ENCODE measurements around the gene CAPN12.
"Not testable (repeated sequence)": the region's sequence is repeated elsewhere in the genome, so short reads cannot be mapped to it uniquely, and the experiment has no call there.

CAPN12 gene

DNA sequence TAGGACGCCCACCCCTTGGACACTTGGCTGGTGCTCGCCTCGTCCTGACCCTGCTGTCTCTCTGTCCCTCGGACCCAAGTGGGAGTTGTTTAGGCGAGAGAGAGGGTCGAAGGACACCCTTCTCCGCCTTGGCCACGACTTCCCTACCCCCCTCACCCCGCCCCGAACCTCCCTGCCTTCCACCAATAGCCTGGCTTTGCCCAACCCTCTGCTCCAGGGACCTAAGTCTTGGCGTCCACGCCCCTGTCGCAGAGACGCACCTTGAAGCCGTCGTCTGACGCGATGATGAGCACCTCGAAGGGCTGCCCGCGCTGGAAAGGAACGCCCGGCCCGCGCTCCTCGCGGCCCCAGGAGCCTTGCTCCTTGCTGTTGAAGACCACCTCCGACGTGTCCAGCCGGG is 27.3 kb upstream of the CAPN12 start:
- not testable (repeated sequence) for DNase-seq (ENCODE audit: low read depth in 4 of 4, low spot score in 1 of 4)

GRCh38 chr19:38770949-38771275 is 26.6 kb upstream of the CAPN12 start:
- not testable (repeated sequence) for DNase-seq (ENCODE audit: low read depth in 4 of 4, low spot score in 1 of 4)

GRCh38 chr19:38770228-38770948 is 26.1 kb upstream of the CAPN12 start:
- DNase-seq (ENCODE audit: low read depth in 4 of 4, low spot score in 1 of 4): not testable (repeated sequence)

GRCh38 chr19:38769635-38770211 is 25.4 kb upstream of the CAPN12 start:
- DNase-seq (ENCODE audit: low read depth in 4 of 4, low spot score in 1 of 4): peak; percentile 63 to 87 (median 71)

DNA sequence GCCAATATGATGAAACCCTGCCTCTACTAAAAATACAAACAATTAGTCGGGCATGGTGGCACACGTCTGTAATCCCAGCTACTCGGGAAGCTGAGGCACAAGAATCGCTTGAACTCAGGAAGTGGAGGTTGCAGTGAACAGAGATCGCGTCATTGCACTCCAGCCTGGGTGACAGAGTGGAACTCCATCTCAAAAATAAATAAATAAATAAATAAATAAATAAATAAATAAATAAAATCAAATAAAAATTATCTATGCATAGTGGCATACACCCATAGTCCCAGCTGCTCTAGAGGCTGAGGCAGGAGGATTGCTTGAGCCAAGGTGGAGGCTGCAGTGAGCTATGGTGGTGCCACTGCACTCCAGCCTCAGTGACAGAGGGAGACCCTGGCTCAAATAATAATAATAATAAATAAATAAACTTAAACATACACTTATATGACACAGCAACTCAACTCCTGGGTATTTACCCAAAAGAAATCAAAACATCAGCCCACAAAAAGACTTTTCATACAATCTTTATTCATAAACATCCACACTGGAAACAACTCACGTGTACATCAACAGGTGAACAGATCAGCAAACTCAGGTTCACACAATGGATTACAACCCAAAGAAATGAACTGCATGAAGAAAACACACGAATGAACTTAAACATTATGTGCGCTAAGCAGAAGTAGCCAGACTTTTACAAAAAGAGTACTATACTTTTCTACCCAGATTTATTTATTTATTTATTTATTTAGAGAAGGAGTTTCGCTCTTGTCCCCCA is 22.2 kb upstream of the CAPN12 start:
- no peak for DNase-seq (ENCODE audit: low read depth in 4 of 4, low spot score in 1 of 4)

GRCh38 chr19:38765214-38765613 is 20.9 kb upstream of the CAPN12 start:
- DNase-seq (ENCODE audit: low read depth in 4 of 4, low spot score in 1 of 4): no peak

DNA sequence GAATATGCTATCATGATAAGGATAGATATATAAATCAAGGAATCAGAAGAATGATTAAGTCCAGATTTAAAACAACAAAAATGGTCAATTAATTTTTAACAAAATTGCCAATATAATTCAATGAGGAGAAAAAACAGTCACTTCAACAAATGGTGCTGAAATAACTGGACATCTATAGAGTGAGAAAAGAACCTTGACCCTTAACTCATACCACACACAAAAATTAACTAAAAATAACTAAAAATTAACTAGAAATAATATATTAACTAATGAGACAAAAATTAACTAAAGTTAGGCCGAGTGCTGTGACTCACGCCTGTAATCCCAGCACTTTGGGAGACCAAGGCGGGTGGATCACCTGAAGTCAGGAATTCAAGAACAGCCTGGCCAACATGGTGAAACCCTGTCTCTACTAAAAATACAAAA is 19.5 kb upstream of the CAPN12 start:
- DNase-seq (ENCODE audit: low read depth in 4 of 4, low spot score in 1 of 4): no peak

DNA sequence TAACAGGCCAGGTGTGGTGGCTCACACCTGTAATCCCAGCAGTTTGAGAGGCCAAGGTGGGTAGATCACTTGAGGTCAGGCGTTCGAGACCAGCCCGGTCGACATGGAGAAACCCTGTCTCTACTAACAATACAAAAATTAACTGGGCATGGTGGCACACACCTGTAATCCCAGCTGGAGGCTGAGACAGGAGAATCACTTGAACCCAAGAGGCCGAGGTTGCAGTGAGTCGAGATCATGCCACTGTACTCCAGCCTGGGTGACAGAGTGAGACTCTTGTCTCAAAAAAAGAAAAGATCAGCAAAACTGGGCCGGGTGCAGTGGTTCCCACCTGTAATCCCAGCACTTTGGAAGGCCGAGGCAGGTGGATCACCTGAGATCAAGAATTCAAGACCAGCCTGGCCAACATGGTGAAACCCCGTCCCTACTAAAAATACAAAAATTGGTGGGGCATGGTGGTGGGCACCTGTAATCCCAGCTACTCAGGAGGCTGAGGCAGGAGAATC is 17.7 kb upstream of the CAPN12 start:
- not testable (repeated sequence) for DNase-seq (ENCODE audit: low read depth in 4 of 4, low spot score in 1 of 4)

GRCh38 chr19:38760805-38761517 is 16.7 kb upstream of the CAPN12 start:
- DNase-seq (ENCODE audit: low read depth in 4 of 4, low spot score in 1 of 4): not testable (repeated sequence)

DNA sequence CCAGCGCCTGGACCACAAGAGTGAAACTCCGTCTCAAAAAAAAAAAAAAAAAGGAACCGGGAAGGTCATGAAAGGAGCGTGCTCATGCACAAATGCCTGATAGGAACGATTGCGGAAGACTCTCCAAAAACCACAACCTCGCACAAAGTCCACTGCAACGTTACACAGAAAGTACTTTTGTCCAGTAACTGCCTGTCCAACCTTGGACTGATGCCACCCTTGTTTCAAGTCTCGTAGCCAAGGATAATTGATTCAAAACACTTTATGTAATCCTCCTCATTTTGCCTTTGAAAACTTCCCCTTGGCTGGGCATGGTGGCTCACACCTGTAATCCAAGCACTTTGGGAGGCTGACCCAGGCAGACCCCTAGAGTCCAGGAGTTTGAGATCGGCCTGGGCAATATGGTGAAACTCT is 15.3 kb upstream of the CAPN12 start:
- no peak for DNase-seq (ENCODE audit: low read depth in 4 of 4, low spot score in 1 of 4)

DNA sequence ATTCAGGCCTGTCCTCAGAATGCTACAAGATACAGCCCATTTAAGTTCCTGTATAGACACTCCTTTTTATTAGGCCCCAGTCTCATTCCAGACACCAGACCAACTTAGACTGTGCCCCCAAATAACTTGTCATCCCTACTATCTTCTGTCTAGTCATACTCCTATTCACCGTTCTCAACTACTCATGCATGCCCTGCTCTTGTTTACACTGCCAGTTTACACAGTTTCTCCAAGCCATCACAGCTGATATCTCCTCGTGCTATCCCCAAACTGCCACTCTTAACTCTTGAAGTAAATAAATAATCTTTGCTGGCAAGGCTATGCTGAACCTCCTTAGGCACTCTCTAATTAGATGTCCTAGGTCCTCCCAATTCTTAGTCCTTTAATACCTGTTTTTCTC is 9.9 kb upstream of the CAPN12 start:
- DNase-seq (ENCODE audit: low read depth in 4 of 4, low spot score in 1 of 4): not testable (repeated sequence)

- not testable (repeated sequence) for DNase-seq (ENCODE audit: low read depth in 4 of 4, low spot score in 1 of 4)
Measured at GRCh38 chr19:38753783-38754182, 9.5 kb upstream of the CAPN12 start.

DNA sequence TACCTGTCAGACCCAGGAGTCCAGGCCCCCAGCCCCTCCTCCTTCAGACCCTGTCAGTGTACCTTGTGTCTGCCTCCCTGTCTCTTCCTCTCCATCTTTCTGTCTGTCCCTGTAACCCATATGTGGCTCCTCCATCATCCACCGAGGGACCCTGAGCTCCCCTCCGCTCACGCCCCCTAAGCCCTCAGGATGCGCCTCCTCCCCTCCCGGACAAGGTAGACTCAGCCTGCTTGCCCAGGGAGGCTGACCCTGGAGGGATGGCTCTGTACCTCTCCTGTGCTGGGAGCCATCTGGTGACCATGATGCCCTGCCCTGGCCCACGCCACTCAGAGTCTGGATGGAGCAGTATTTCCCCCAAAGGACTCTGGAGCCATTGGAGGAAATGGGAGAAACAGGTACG is 1.0 kb upstream of the CAPN12 start:
- DNase-seq (ENCODE audit: low read depth in 4 of 4, low spot score in 1 of 4): no peak

DNA sequence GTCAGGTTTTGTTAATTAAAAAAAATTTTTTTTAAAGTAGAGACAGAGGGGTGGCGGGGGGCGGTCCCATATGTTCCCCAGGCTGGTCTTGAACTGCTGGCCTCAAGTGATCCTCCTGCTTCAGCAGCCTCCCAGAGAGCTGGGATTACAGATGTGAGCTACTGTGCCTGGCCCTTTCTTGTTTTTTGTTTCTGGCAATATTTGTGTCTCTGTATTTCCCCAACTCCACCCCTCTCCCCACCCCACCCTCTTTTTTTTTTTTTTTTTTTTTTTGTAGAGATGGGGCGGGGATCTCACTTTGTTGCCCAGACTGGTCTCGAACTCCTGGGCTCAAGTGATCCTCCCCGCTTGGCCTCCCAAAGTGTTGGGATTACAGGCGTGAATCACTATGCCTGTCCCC is 600 bp upstream of the CAPN12 start:
- DNase-seq (ENCODE audit: low read depth in 4 of 4, low spot score in 1 of 4): no peak

GRCh38 chr19:38743394-38744297 is 628 bp downstream of the CAPN12 start:
- DNase-seq (ENCODE audit: low read depth in 4 of 4, low spot score in 1 of 4): no peak

GRCh38 chr19:38742906-38743305 is 1.4 kb downstream of the CAPN12 start:
- no peak for DNase-seq (ENCODE audit: low read depth in 4 of 4, low spot score in 1 of 4)

GRCh38 chr19:38742296-38742695 is 2.0 kb downstream of the CAPN12 start:
- DNase-seq (ENCODE audit: low read depth in 4 of 4, low spot score in 1 of 4): no peak

- no peak for DNase-seq (ENCODE audit: low read depth in 4 of 4, low spot score in 1 of 4)
Measured at GRCh38 chr19:38741670-38742069, 2.6 kb downstream of the CAPN12 start.

- DNase-seq (ENCODE audit: low read depth in 4 of 4, low spot score in 1 of 4): no peak
Measured at GRCh38 chr19:38740932-38741331, 3.3 kb downstream of the CAPN12 start.

DNA sequence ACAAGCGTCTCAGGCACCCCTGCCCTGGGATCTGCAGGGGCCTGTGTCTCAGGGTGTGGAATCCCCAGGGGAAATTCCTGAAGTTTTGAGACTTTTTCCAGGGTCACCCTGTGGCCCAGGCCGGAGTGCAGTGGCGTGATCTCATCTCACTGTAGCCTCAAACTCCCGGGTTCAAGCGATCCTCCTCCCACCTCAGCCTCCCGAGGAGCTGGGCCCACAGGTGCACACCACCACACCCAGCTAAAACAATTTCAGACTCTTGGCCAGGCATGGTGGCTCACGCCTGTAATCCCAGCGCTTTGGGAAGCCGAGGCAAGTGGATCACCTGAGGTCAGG is 4.0 kb downstream of the CAPN12 start:
- DNase-seq (ENCODE audit: low read depth in 4 of 4, low spot score in 1 of 4): no peak

Data from stimulated activated CD4-positive, alpha-beta T cell treated with anti-CD3 and anti-CD28 coated beads, Interleukin-1b, Interleukin-23, amount 100 ng/mL, for 24 hours (primary cell).